ENCODE data around the gene KAZN.
A peak's percentile ranks its signal among the peaks of the same experiment; 100 is the strongest.
"Not testable (repeated sequence)": the region's sequence is repeated elsewhere in the genome, so short reads cannot be mapped to it uniquely, and the experiment has no call there.

KAZN gene

GRCh38 chr1:15128520-15129313, 530.2 kb downstream of the KAZN start:
- DNase-seq: peak; percentile 64 to 66

DNA sequence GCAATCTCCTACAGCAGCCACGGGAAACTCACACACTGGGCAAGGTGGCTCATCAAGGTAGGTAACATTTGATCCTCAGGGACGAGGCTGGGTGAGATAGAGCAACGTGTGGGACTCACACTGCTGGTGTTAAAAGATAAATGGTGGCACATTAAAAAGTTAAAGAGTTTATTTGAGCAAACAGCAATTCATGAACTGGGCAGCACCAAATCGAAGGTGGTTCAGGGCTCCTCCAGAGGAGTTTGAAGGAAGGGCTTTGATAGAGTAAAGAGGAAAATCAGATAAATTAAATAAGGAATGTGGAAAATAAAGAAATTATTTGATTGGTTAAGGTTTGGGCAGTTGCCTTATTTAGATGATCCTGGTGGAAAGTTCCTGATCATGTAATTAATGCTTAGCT, 531.5 kb downstream of the KAZN start:
- DNase-seq: no peak

- no peak for DNase-seq
These were observed 532.1 kb downstream of the KAZN start for GRCh38 chr1:15130607-15131006.

GRCh38 chr1:15132965-15133364, 534.5 kb downstream of the KAZN start:
- DNase-seq: no peak

DNA sequence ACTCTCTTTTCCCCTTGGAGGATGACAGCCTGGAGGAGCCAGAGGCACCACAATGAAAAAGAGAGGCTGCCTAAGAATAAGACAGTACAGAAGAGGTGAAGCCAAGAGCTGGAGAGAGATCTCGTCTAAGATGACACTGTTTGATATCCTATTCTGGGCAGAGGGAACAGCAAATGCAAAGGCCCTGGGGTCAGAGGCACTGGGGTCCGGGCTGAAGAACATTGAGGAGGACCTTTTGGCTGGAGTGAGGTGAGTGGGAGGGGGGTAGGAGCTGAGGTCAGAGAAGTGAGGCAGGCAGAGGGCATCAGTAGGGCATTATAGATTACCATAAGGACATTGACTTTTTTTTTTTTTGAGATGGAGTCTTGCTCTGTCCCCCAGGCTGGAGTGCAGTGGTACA, 535.8 kb downstream of the KAZN start:
- DNase-seq: no peak

- not testable (repeated sequence) for DNase-seq
These were observed 537.1 kb downstream of the KAZN start for GRCh38 chr1:15135604-15136003.

GRCh38 chr1:15137809-15138208, 539.3 kb downstream of the KAZN start:
- peak; percentile 22 to 53 for DNase-seq

DNA sequence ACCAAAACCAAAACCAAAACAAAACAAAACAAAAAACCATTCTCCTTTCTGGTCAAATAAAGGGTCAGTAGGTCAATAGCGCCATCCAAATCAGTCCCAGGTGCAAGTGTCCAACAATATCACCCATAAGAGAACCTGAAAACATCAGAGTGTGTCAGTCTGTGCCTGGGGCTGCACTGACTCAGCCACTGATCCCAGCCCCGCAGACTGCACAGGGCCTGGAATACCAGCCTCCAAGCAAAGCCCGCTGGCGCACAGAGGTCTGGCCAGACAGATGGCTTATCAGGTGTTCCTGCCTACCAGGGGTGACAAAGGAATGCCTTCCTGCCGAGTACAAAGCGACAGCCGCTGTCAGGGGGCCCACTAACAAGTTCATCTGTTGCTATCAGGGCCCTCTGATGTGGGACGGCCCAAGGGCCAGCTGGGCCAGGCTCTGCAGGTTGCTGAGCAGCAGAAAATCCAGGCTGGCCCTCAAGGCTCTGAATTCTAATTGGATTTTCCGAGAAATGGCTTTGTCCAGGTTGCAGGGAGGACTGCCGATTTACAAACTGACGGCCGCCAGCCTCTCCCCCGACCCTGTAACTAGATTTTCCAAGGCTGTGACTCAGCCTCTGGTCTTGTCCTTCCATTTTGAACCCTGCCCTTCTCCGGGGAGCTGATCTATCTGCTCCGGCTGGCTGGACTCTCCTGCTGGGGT, 541.3 kb downstream of the KAZN start:
- no peak for DNase-seq

DNA sequence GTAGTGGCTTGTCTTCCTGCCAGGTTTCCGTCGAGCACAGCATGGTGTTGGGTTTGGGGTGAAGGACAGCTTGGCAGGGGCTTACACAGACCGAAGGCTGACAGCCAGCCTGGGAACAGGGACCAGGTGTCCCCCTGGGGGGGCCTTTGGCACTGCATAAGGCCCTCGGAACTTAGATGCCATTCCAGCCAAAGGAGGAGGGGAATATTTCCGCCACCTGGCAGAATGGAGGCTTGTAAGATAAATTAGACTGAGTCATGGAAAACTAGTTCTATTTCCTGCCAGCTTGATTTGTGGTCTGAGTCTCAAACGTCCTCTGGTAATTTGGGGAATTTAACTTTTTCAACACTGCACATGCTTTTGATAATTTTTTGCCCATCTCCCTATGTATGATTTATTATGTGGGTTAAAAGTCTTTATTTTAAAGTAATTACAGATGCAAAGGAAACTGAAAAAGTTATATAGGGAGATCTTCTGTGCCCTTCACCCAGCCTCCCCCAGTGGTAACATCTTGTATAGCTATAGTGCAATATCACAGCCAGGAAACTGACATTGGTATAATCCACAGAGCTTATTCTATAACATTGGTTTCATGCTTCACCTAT, 543.6 kb downstream of the KAZN start:
- DNase-seq: no peak

DNA sequence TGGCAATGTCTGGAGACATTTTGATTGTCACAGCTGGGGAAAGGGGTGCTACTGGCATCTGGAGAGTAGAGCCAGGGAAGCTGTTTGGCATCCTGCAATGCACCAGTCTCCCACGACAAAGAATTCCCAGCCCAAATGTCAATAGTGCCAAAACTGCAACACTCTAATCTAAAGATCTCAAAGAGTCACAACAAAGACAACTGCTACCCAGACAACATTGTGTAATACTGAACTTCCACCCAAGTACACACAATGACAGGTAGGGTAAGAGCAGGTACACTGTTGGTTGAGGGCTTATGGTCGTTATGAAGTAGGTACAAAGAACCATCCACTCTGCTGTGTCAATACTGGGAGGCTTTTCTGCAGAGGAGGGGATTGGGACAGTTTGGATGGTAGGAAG, 546.8 kb downstream of the KAZN start:
- no peak for DNase-seq

- DNase-seq: no peak
These were observed 547.7 kb downstream of the KAZN start for GRCh38 chr1:15146142-15146680.

- peak in 1 of 2 donors; percentile 22 for DNase-seq
These were observed 548.5 kb downstream of the KAZN start for GRCh38 chr1:15146971-15147376.

DNA sequence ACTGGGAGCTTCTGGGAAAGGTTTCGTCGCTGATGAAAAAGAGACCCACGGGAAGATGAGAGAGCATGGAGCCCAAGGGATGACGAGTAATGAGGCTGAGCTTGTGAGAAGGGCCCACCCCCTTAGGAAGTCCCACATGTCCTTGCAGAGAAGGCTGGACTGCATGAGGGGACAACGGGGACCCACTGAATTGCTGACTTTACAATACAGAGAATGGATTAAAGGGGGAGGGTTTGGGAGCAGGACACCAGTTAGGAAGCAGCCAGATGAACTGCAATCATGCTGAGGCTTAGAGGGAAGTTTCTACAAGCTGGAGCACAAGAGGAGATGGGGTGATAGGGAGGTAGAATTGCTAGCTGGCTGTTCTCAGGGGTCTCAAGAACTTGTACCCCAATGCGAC, 549.5 kb downstream of the KAZN start:
- no peak for DNase-seq

- no peak for DNase-seq
These were observed 550.0 kb downstream of the KAZN start for GRCh38 chr1:15148475-15148874.

DNA sequence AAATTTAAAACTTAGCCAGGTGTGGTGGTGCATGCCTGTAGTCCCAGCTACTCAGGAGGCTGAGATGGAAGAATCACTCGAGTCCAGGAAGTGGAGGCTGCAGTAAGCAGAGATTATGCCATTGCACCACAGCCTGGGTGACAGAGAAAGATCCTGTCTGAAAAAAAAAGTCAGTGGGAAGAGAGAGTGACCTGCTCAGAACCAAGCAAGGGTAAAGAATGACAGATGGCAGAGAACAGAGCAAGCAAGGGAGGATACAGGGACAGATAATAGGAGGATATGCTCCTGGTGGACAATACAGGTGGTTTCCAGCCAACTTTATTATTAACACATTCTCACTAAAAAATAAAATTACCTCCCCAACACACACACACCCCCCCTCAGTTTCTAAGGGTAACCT, 550.5 kb downstream of the KAZN start:
- no peak for DNase-seq

DNA sequence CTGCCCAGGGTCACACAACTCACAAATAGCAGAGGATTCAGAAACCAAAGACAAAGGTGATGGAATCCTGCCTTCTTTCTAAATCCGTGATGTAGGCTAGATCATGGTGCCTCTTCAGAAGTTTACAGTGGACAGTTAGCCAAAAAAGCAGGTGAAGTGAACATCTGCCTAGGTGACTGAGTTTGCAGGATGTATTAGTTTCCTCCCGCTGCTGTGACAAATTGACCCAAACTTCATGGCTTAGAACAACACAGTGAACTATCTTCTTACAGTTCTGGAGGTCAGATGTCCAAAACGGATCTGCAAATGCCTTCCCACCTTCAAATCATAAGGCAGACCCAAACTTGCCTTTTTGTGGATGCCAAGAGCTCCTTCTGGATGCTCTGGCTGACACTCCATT, 551.9 kb downstream of the KAZN start:
- DNase-seq: no peak

DNA sequence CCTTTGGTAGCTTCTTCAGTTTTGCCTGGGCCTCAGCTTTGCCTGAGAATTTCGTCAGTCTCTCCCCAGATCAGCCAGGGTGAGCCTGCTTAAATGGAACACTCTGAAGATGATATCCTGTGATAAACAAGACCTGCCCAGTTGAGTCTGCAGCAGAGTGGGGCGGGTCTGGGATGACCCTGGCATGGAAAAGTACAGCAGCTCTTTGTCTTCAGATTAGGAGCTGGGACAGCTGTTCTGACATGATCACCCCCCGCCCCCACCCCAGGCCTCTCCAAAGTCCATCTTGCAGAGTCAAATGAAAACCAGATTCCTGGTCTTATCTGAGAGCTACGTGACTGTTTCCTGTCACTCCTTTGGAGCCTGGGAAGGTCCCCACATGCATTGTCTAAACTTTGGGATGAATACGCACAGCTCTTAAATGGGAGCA, 552.9 kb downstream of the KAZN start:
- no peak for DNase-seq

DNA sequence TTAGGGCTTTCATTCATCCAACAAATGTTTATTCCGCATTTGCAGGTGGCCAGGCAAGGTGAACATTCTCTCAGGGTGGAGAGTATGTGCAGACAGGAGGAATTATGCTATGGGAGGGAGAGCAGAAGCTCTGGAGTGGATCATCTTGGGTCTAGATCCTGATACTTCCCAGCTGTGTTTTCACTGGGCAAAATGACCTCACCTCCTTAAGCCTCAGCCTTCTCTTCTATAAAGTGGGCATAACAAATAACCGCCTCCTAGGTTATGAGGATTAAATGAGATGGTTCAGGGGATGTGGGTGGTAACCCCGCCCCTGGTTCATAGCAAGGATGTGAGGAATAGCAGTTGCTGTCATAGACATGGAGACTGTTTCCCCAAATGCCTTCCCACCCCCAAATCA, 553.4 kb downstream of the KAZN start:
- no peak for DNase-seq

- DNase-seq: peak in 1 of 2 donors; percentile 22
These were observed 554.1 kb downstream of the KAZN start for GRCh38 chr1:15152318-15153183.

DNA sequence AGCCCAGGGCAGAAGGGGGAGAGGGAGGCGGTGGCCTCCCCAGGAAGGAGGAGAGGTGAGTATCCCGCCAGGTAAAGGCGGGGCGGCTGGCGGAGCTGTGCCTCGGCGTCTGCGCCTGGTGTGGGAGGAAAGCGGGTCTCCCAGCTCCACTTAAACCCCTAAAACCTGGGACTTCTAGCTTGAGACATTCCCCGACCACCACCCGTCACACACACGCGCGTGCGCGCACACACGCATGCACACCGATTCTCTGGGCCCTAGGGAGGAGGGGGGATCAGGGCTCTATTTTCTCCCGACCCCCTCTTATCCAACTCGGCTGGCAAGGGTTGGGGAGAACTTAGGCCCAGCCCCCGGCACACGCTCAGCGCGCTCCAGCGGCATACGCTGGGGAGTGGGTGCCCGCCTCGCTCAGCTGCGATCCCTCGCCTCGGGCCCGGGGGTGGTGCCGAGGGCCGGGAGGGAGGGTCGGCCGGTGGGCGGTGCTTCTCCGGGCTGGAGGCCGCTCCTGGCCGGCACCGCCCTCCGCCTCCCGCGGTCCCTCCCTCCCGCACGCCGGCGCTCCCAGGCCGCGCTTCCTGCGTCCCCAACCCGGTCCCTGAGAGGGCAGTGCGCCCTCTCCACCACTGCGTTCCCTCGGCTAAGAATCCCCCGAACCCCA, 554.8 kb downstream of the KAZN start, which contains the start of gene TMEM51:
TSS of gene TMEM51 (plus strand) at position 564 of the 658 bp plus-strand sequence. CDS start 61,341 bp downstream, outside the sequence.
- DNase-seq: no peak

- peak; percentile 18 to 21 for DNase-seq
These were observed 555.5 kb downstream of the KAZN start for GRCh38 chr1:15153842-15154479.

All from CD4-positive, alpha-beta T cell treated with Interleukin-4 for 1 hour (primary cell).